ENCODE data around the gene BTN3A1.
A peak's percentile ranks its signal among the peaks of the same experiment; 100 is the strongest.

BTN3A1 gene

GRCh38 chr6:26380256-26380655 lies 21.8 kb upstream of the BTN3A1 start:
- DNase-seq = no peak

DNA sequence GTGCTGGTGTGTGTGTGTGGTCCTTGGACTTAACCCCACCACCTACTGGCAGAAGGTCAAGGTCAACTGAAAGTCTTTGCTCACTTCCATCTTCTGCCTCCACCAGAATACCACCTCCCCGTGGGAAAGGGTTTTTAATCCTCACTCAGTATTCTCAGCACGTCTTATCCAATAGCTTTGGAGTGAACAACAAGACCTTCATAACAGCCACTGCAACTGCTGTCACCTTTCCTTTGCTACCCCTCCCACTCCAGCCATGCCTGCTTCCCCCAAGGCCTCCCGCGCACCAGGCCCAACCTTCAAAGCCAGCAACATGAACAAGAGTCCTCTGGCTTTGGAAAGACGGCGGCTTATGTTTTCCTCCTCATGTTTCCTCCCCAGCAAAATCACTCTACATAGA lies 20.0 kb upstream of the BTN3A1 start:
- DNase-seq = no peak

- no peak for DNase-seq
These were observed 18.3 kb upstream of the BTN3A1 start for GRCh38 chr6:26383624-26384417.

DNA sequence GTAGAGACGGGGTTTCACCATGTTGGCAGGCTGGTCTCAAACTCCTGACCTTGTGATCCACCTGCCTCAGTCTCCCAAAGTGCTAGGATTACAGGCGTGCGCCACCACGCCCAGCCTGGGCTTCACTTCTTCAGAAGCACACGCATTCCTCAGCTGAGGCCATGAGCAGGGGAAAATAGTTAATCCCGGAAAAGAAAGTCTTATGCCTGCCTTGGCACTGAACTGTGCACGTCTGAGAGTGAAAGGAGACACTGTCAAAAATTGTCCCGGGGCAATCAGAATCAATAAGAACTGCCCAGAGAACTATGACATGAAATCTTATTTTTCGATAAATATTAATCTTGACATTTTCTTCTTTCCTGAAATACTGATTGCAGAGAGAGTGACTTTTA lies 16.3 kb upstream of the BTN3A1 start:
- DNase-seq = no peak

- DNase-seq = no peak
These were observed 14.5 kb upstream of the BTN3A1 start for GRCh38 chr6:26387565-26387964.

GRCh38 chr6:26388014-26388413 lies 14.1 kb upstream of the BTN3A1 start:
- DNase-seq = no peak

- no peak for DNase-seq
These were observed 13.6 kb upstream of the BTN3A1 start for GRCh38 chr6:26388441-26388840.

GRCh38 chr6:26389349-26389894 lies 12.7 kb upstream of the BTN3A1 start:
- DNase-seq = no peak

GRCh38 chr6:26390531-26390930 lies 11.5 kb upstream of the BTN3A1 start:
- no peak for DNase-seq

DNA sequence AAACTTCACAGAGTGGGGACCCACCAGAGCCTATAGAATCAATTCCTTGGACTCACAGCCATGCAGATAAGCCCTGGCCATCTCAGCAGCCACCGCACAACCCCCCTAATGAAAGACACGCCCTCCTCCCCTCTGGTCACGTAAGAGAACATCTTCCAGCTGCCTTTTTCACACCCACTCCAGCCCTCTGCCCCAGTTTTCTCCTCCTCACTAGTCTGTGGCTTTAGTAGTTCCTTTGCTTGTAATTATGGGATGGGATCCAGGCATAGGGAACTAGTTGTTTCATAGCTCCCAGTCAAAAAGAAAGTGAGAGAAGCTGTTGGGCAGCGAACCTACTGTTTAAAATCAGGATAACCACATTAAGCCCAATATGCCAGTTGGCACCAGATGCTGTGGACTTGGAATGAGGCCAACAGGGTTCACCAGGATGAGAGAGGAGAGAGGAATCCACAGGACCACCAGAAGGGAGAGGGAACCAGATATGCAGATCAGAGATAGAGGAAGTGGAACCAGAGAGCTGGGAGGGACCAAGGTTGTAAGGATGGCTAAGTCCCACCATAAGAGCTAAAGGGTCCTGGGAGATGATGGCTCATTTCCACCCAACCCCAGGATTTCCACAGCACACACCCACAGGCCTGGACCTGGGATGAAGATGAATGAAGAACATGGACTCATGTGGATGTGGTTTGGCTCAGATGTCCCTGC lies 9.0 kb upstream of the BTN3A1 start:
- DNase-seq = peak; percentile 47

- DNase-seq = no peak
These were observed 7.8 kb upstream of the BTN3A1 start for GRCh38 chr6:26394289-26394688.

- no peak for DNase-seq
These were observed 3.5 kb upstream of the BTN3A1 start for GRCh38 chr6:26398555-26398954.

DNA sequence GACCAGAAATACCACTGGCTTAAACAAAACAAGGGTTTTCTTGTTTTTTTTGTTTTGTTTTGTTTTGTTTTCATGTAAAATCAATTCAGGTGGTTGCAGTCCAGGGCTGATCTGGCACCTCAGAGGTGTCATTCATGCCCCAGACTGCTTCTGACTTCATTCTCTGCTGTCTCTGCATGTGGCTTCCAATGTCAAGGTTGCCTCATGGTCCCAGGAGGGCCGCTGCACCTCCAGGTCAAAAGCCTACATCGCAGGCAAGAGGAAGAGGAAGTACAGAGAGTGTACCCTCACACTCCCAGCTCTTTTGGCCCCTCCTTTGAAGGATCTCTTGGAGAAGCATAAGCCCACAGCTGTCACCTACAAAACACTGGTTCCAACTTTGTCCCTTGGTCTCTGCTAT lies 1.4 kb upstream of the BTN3A1 start:
- no peak for DNase-seq

GRCh38 chr6:26401389-26401986 lies 587 bp upstream of the BTN3A1 start:
- DNase-seq = no peak

GRCh38 chr6:26403893-26404292 lies 1.8 kb downstream of the BTN3A1 start:
- DNase-seq = no peak

- DNase-seq = no peak
These were observed 2.5 kb downstream of the BTN3A1 start for GRCh38 chr6:26404546-26404945.

GRCh38 chr6:26408828-26409730 lies 7.0 kb downstream of the BTN3A1 start:
- DNase-seq = no peak

DNA sequence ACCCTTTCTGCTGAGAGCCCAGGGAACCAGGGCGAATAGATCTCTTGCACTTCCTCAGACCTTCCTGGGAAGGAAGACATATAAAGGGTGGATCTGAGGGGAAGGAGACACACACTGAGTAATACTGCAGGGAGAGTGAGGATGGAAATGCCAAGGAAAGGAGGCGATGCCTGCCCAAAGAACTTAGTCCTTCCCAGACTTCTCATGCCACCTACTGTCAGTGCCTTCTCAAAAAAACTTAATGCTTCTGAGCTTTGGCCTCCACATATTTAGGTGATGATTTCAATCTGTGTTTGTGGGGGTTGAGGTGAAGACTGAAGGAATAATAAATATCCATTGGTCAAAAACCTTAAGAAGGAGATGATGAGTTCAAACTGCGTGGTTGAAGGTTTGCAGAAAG lies 9.7 kb downstream of the BTN3A1 start:
- no peak for DNase-seq

- DNase-seq = no peak
These were observed 10.2 kb downstream of the BTN3A1 start for GRCh38 chr6:26412228-26412627.

DNA sequence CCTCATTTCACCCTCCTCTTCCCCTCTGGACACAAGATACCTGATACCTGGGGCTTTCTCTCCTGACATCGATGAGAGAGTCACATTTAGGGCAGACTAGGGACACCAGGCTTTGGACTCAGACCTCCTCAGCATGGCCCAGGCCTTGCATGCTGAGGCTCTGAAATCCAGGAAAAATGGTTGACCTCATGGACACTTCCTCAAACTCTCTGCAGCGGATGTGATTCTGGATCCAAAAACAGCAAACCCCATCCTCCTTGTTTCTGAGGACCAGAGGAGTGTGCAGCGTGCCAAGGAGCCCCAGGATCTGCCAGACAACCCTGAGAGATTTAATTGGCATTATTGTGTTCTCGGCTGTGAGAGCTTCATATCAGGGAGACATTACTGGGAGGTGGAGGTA lies 10.9 kb downstream of the BTN3A1 start:
- no peak for DNase-seq

GRCh38 chr6:26414281-26414680 lies 12.2 kb downstream of the BTN3A1 start:
- no peak for DNase-seq

DNA sequence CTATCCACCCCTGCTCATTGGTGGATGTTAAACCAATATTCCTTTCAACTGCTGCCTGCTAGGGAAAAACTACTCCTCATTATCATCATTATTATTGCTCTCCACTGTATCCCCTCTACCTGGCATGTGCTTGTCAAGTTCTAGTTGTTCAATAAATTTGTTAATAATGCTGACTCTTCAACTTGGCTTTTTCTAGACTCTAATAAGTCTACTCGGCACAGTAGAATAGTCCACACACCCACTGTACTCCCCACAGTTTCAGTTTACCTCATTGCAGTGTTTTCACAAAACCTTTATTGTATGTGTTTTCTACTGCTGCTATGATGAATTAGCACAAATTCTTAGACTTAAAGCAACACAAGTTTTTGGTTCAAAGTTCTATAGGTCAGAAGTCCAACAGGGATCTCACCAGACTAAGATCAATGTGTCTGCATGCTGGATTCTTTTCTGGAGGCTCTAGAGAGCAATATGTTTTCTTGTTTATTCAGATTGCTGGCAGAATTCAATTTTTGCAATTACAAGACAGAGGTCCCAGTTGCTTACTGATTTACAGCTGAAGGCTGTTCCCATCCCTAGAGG lies 13.1 kb downstream of the BTN3A1 start:
- DNase-seq = no peak
